CD4-positive, alpha-beta T cell treated with Interferon gamma for 1 hour (primary cell): ENCODE measurements around the gene EPDR1.

Source experiments
- DNase-seq: peaks from one replicate; pipeline ENCODE4 v3.0.0-alpha.2; 2020

Gene EPDR1

GRCh38 chr7:37982423-37982822 is 62.0 kb downstream of the EPDR1 start:
- DNase-seq, result no peak

DNA sequence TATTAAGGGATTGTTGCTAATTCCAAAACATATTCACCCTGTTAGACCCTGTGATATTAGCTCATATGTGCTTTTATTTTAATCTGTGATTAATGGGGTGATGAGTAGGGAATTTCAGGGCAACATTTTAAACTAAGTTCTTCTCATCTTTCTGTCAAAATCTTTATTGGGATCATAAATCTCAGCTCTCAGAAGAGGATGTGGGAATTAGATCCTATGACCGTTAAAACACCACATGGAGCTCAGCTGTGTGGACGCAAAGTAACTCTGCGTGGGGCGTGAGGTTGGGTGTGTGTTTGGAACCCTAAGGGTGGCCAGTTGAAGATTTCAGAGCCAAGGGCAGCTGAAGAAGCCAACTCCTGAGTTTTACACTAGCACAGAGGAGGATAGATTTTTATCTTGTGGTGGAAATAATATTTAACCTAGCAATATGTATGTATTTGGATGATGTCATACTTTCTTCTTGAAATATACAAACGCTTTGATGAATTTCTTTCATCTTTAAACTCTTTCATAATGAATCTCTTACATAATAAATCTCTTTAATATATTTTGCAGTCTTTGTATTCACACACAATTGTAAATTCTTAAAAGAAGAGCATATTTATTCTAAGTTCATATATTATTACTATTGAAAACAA is 64.4 kb downstream of the EPDR1 start:
- no peak for DNase-seq

DNA sequence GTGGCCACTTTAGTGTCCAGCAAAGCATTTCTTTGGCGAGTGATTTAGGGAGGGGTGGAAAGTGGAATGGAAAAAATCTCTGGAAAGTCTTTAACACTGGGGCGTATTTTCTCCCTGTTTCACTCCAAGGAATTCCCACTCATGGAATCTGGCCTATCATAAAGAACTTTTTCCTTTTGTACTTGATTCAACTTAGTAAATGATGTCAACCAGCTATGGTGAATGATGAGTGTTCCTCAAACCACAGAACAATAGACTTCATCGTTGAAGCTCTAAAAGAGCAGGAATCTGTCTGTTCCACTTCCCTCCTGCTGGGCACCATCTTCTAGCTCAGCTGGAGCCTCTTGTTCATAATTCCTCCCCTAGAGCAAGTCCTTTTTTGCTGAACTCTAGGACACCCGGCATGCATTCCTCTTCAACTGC is 66.5 kb downstream of the EPDR1 start:
- DNase-seq, result no peak

DNA sequence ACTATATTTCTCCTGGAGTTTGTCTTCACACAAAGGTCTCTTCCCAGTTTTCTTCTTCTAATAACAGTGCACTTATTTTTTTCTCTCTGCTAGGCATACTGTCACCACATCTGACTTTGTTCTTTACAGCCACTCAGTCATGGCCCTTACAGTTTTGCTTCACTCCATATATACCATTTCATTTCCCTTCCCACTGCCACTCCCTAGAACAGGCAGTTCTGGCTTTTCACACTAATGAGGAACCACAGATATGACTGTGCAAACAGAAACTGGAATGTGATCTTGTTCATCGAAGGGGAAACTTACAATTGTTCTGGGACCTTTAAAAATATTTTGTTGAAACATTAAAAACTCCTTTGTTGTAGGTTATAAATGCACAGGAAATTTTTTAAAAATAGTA is 67.3 kb downstream of the EPDR1 start:
- no peak for DNase-seq

- DNase-seq, result no peak
These were observed 68.5 kb downstream of the EPDR1 start for GRCh38 chr7:37988721-37989650.

DNA sequence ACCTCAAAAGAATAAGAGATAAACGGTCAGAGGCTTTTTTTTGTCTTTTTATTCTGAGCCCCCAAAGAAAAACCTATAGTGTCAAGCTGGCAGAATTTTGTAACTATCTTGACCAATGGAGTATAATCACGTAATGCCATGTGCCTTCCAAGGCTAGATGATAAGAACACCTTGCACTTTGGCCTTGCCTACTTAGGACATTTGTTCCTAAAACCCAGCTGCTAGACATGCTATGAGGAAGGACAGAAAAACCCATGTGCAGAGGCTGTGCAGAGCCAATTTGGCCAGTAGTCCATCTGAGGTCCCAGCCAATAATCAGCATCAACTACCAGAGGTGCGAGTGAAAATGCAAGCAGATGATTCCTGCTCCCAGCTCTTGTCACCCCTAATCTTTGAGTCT is 69.9 kb downstream of the EPDR1 start:
- DNase-seq, result no peak

DNA sequence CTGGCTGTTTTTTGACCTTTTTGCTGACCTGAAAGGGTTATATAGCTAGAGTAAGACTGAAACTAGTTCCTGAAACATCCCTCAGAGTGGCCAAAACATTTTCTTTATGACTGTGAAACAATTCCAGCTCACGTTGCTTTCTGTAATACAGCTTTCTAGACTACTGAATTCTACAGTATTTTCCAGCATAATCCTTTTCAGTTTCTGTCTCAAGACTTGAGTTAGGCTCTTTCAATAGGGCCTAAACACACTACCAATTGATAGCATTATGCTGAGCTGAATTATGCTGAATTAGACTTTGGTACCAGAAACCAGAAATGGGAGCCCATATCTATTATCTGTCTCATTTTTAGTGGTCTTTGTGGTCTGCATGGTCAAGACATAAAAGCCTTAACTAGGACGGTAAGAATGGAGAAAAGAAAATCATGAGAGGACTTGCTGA is 72.6 kb downstream of the EPDR1 start:
- DNase-seq, result no peak

GRCh38 chr7:37999673-38000072 is 79.2 kb downstream of the EPDR1 start:
- DNase-seq, result no peak

GRCh38 chr7:38000272-38000671 is 79.8 kb downstream of the EPDR1 start:
- no peak for DNase-seq
